NCI-H1105 (cell line): ENCODE measurements around the gene ANKRD26.

Source experiments
- DNase-seq: peaks from one replicate; lab custom pipeline; 2025; lab: John Stamatoyannopoulos, UW

Gene ANKRD26

GRCh38 chr10:27019827-27020226 is 80.5 kb downstream of the ANKRD26 start:
- DNase-seq = no peak

DNA sequence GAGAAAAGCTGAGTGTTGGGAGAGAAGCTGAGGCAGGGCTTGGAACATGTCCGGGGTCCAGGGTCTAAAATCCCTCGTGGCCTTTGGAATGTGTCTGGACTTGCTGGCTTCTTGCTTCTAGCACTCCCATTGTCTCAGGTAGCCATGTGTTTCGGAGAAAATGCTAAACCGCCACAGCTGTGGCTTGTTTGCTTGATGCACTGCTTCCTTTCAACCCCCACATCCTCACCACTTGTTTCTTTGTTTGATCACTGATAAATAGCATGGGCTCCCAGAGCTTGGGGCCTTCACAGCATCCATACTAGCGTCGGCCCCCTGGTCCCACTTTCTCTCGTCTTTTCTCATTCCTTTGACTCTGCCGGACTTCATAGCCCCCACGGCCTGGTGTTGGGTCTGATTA is 102.7 kb downstream of the ANKRD26 start:
- no peak for DNase-seq

DNA sequence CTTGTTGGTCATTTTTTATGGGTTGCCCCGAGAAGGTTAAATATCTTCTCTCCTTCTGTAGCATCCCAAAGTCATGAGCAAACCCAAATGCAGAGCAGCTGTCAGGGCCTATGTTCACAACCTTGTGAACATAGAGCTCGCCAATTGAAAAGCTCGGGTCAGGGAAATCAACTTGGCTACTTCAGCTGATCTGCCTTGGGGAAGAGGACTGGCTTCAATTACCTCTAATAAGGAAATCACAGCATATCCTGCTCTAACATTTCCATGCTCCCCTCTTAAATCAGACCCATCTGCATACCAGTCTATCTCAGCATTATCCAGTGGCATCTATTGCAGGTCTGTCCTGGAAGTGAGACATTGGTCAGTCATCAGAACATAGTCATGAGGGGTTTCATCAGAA is 105.6 kb downstream of the ANKRD26 start:
- DNase-seq = no peak

- DNase-seq = no peak
Measured at GRCh38 chr10:26987851-26988250, 112.4 kb downstream of the ANKRD26 start.

DNA sequence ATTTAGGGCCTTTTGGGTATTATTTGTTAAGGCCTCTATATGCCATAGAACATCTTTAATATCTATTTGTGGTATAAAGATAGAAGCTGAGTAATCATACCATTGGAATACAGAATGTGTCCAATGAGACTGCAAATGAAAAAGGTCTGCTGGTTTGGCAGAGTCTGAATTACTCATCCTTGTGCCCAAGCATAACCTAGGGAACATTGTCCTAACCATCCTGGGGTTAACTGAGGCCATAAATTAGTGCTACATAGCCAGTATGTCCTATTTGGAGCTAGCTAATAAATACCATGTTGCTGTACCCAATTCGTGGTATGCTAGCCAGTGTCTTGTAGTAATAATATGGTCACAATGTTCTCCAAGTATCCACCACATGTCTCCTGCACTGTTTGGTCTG is 117.1 kb downstream of the ANKRD26 start:
- DNase-seq = no peak

- DNase-seq = no peak
Measured at GRCh38 chr10:26982058-26982457, 118.2 kb downstream of the ANKRD26 start.

DNA sequence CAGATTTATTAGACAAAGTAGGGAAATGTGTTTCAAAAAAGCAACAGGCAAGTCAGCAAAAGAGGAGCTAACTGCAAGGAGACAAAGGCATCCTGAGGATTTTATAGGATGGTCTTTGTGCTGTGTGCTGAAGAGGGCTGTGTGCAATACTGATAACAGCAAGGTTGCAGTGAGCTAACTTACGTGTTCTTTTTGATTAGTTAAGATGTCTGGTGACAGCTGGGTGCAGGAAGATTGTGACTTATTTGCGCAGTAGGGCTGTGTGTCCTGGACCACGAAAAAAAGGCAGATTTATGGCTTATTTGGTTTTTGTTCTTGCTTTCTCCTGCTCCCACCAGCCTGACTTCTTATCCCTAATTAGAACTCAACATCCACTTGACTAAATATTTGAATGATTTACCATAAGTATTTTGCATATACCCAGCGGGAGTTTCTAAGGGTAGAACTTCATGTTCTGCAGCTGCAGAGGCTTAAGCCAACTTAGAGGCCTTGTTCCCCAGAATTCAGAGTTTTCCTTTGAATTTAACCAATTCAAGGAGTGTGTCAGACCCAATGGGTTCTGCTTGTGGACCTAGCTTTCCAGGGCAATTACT is 119.0 kb downstream of the ANKRD26 start:
- DNase-seq = no peak

GRCh38 chr10:26978519-26978918 is 121.8 kb downstream of the ANKRD26 start:
- DNase-seq = no peak

- no peak for DNase-seq
Measured at GRCh38 chr10:26977635-26978034, 122.7 kb downstream of the ANKRD26 start.

DNA sequence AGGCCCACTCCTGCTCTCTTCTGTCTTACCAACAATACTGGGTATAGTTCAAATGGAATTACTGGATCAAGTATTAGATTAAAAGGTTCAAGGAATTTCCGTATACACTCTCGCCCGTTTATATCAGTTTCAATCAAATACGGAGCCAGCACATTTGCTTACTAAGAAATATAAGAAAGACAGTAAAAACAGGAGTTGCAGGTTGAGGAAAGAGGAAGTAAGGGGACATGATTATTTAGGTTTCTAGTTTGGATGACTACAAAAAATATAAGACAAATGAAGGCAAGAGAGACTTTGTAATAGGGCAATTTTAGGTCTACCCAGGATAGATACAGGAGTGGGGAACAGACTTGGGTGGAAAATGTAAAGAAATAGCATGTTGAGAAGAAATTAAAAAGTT is 129.6 kb downstream of the ANKRD26 start:
- DNase-seq = no peak

- DNase-seq = no peak
Measured at GRCh38 chr10:26969145-26969926, 131.0 kb downstream of the ANKRD26 start.

- DNase-seq = no peak
Measured at GRCh38 chr10:26962835-26963234, 137.5 kb downstream of the ANKRD26 start.

GRCh38 chr10:26960308-26960707 is 140.0 kb downstream of the ANKRD26 start:
- no peak for DNase-seq

- no peak for DNase-seq
Measured at GRCh38 chr10:26959841-26960240, 140.5 kb downstream of the ANKRD26 start.
